Fibroblast of peridontal ligament (primary cell): Measurements from ENCODE around the gene PTPRG.

ENCODE experiments used
- DNase-seq: peaks from one replicate; pipeline ENCODE4 v3.0.0-alpha.2; 2010; ENCODE audit errors: extremely low read depth

PTPRG gene

GRCh38 chr3:61650719-61651410 is 89.5 kb downstream of the PTPRG start:
- no peak for DNase-seq

GRCh38 chr3:61657689-61658088 is 96.3 kb downstream of the PTPRG start:
- no peak for DNase-seq

- no peak for DNase-seq
These were observed 101.5 kb downstream of the PTPRG start for GRCh38 chr3:61662861-61663260.

GRCh38 chr3:61663356-61664104 is 102.2 kb downstream of the PTPRG start:
- no peak for DNase-seq

- peak; percentile 99 for DNase-seq
These were observed 102.7 kb downstream of the PTPRG start for GRCh38 chr3:61664105-61664482.

- DNase-seq, result no peak
These were observed 103.8 kb downstream of the PTPRG start for GRCh38 chr3:61665121-61665520.

GRCh38 chr3:61665987-61666386 is 104.6 kb downstream of the PTPRG start:
- DNase-seq, result no peak

- peak; percentile 82 for DNase-seq
These were observed 105.4 kb downstream of the PTPRG start for GRCh38 chr3:61666615-61667330.

- DNase-seq, result no peak
These were observed 106.0 kb downstream of the PTPRG start for GRCh38 chr3:61667383-61667782.

GRCh38 chr3:61667814-61668213 is 106.4 kb downstream of the PTPRG start:
- peak; percentile 59 for DNase-seq

GRCh38 chr3:61668317-61668864 is 107.0 kb downstream of the PTPRG start:
- DNase-seq, result no peak

- no peak for DNase-seq
These were observed 107.8 kb downstream of the PTPRG start for GRCh38 chr3:61669203-61669602.

- no peak for DNase-seq
These were observed 108.4 kb downstream of the PTPRG start for GRCh38 chr3:61669668-61670299.

GRCh38 chr3:61673651-61674050 is 112.3 kb downstream of the PTPRG start:
- DNase-seq, result no peak

GRCh38 chr3:61674596-61674995 is 113.2 kb downstream of the PTPRG start:
- DNase-seq, result no peak

- DNase-seq, result no peak
These were observed 117.7 kb downstream of the PTPRG start for GRCh38 chr3:61679026-61679425.

GRCh38 chr3:61680617-61681016 is 119.2 kb downstream of the PTPRG start:
- DNase-seq, result no peak

- DNase-seq, result peak; percentile 56
These were observed 120.3 kb downstream of the PTPRG start for GRCh38 chr3:61681636-61682035.

GRCh38 chr3:61682671-61683548 is 121.5 kb downstream of the PTPRG start:
- peak; percentile 94 for DNase-seq

GRCh38 chr3:61683549-61684236 is 122.3 kb downstream of the PTPRG start:
- peak; percentile 74 for DNase-seq
